ENCODE measurements around the gene GRIK2.

The GRIK2 gene

GRCh38 chr6:101853231-101854085, 459.9 kb downstream of the GRIK2 start:
- Histone ChIP-seq H3K27ac (ENCODE audit: low read depth, low read length, severe bottlenecking) (no peak overlapping the region), H3K4me3 (ENCODE audit: extremely low read depth, insufficient read depth, low read length, poor library complexity, severe bottlenecking) (no peak overlapping the region), H3K4me1 (ENCODE audit: control insufficient read depth, insufficient read depth, low read length, poor library complexity, severe bottlenecking) (no peaks in the 10 kb centered on the region), H3K9me3 (ENCODE audit: control insufficient read depth, low read length) (no peaks in the 10 kb centered on the region), H3K36me3 (ENCODE audit: control insufficient read depth, insufficient read depth, low read length) (no peaks in the 10 kb centered on the region)
- no CpG with 5 or more reads among the region's 3 CpGs for WGBS, 2 experiments (ENCODE audit: insufficient coverage in 2 of 2)

- Histone ChIP-seq H3K36me3 (ENCODE audit: control insufficient read depth, insufficient read depth, low read length) (no peaks in the 10 kb centered on the region), H3K27ac (ENCODE audit: low read depth, low read length, severe bottlenecking) (no peak overlapping the region), H3K4me3 (ENCODE audit: extremely low read depth, insufficient read depth, low read length, poor library complexity, severe bottlenecking) (no peak overlapping the region), H3K9me3 (ENCODE audit: control insufficient read depth, low read length) (no peaks in the 10 kb centered on the region), H3K4me1 (ENCODE audit: control insufficient read depth, insufficient read depth, low read length, poor library complexity, severe bottlenecking) (no peaks in the 10 kb centered on the region)
Measured at GRCh38 chr6:101876431-101876830, 482.9 kb downstream of the GRIK2 start.

DNA sequence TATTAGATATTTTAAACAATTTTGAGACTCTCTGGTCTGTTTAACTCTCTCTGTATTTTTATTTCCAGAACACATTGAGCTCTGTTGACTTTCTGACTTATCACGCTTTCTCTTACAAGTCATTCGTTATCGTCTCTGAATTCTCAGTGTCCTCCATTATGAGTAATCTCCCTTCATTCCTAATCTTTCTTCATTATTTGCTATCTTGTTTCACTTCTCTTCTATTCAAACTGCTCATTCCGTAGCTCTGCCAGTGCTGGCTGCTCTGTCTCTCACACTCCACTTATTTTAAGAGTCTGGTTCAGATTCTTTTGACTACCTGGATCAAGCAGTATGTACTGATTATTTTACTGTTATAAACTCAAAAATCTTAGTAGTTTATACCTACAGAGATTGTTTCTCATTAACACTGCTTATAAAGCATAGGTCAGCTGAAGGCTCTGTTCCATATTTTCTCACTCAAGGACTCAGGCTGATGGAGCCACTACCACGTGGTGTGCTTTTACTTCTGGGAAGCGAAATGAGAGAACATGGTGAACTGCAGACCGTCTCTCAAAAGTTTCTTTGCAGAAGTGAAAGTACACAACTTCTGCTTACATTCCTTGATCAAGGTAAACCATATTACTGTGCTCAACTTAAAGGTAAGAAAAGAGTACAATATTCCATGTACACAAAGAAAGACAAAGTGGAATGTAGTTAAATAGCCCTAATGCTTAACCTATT, 485.2 kb downstream of the GRIK2 start:
- Histone ChIP-seq H3K4me1 (ENCODE audit: control insufficient read depth, insufficient read depth, low read length, poor library complexity, severe bottlenecking) (no peaks in the 10 kb centered on the region), H3K27ac (ENCODE audit: low read depth, low read length, severe bottlenecking) (no peak overlapping the region), H3K4me3 (ENCODE audit: extremely low read depth, insufficient read depth, low read length, poor library complexity, severe bottlenecking) (no peak overlapping the region), H3K9me3 (ENCODE audit: control insufficient read depth, low read length) (no peaks in the 10 kb centered on the region), H3K36me3 (ENCODE audit: control insufficient read depth, insufficient read depth, low read length) (no peaks in the 10 kb centered on the region)
- 89 to 90% methylated on average over 6 of the region's 7 CpGs for WGBS, 2 experiments (ENCODE audit: insufficient coverage in 2 of 2)

GRCh38 chr6:101879782-101880181, 486.3 kb downstream of the GRIK2 start:
- Histone ChIP-seq H3K4me3 (ENCODE audit: extremely low read depth, insufficient read depth, low read length, poor library complexity, severe bottlenecking) (no peak overlapping the region), H3K9me3 (ENCODE audit: control insufficient read depth, low read length) (no peaks in the 10 kb centered on the region), H3K27ac (ENCODE audit: low read depth, low read length, severe bottlenecking) (no peak overlapping the region), H3K36me3 (ENCODE audit: control insufficient read depth, insufficient read depth, low read length) (no peaks in the 10 kb centered on the region), H3K4me1 (ENCODE audit: control insufficient read depth, insufficient read depth, low read length, poor library complexity, severe bottlenecking) (no peaks in the 10 kb centered on the region)
- WGBS, 2 experiments (ENCODE audit: insufficient coverage in 2 of 2): 85 to 95% methylated on average over 2 to 4 of the region's 4 CpGs

- no peaks in the 10 kb centered on the region for H3K4me1 ChIP-seq (ENCODE audit: control insufficient read depth, insufficient read depth, low read length, poor library complexity, severe bottlenecking)
- H3K27ac ChIP-seq (ENCODE audit: low read depth, low read length, severe bottlenecking): no peak overlapping the region
- H3K36me3 ChIP-seq (ENCODE audit: control insufficient read depth, insufficient read depth, low read length): no peaks in the 10 kb centered on the region
- H3K4me3 ChIP-seq (ENCODE audit: extremely low read depth, insufficient read depth, low read length, poor library complexity, severe bottlenecking): no peak overlapping the region
- WGBS, 2 experiments (ENCODE audit: insufficient coverage in 2 of 2): 89 to 94% methylated on average over 3 of the region's 3 CpGs
- no peaks in the 10 kb centered on the region for H3K9me3 ChIP-seq (ENCODE audit: control insufficient read depth, low read length)
Measured at GRCh38 chr6:101883505-101883904, 490.0 kb downstream of the GRIK2 start.

DNA sequence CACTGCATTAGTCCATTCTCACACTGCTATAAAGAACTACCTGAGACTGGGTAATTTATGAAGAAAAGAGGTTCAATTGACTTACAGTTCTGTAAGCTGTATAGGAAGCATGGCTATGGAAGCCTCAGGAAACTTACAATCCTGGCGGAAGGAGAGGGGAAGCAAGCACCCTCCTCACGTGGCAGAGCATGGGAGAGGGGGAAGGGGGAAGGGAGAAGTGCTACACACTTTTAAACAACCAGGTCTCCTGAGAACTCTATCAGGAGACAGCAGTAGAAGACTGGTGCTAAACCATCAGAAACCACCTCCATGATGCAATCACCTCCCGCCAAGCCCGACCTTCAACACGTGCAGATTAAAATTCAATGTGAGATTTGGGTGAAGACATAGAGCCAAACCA, 494.0 kb downstream of the GRIK2 start:
- H3K4me3 ChIP-seq (ENCODE audit: extremely low read depth, insufficient read depth, low read length, poor library complexity, severe bottlenecking): no peak overlapping the region
- WGBS, 2 experiments (ENCODE audit: insufficient coverage in 2 of 2): 100% methylated on average over 1 of the region's 5 CpGs; no CpG with 5 or more reads in 1 of the 2 experiments

GRCh38 chr6:101907356-101908217, 514.1 kb downstream of the GRIK2 start:
- 100% methylated on average over 2 of the region's 6 CpGs; no CpG with 5 or more reads in 1 of the 2 experiments for WGBS, 2 experiments (ENCODE audit: insufficient coverage in 2 of 2)
- H3K27ac ChIP-seq (ENCODE audit: low read depth, low read length, severe bottlenecking): no peak overlapping the region
- H3K9me3 ChIP-seq (ENCODE audit: control insufficient read depth, low read length): no peaks in the 10 kb centered on the region
- H3K4me3 ChIP-seq (ENCODE audit: extremely low read depth, insufficient read depth, low read length, poor library complexity, severe bottlenecking): no peak overlapping the region
- no peaks in the 10 kb centered on the region for H3K4me1 ChIP-seq (ENCODE audit: control insufficient read depth, insufficient read depth, low read length, poor library complexity, severe bottlenecking)
- no peaks in the 10 kb centered on the region for H3K36me3 ChIP-seq (ENCODE audit: control insufficient read depth, insufficient read depth, low read length)

More for the DNA sequence above, 494.0 kb downstream of the GRIK2 start:
- no peaks in the 10 kb centered on the region for H3K36me3 ChIP-seq (ENCODE audit: control insufficient read depth, insufficient read depth, low read length)
- no peak overlapping the region for H3K27ac ChIP-seq (ENCODE audit: low read depth, low read length, severe bottlenecking)
- H3K4me1 ChIP-seq (ENCODE audit: control insufficient read depth, insufficient read depth, low read length, poor library complexity, severe bottlenecking): no peaks in the 10 kb centered on the region
- H3K9me3 ChIP-seq (ENCODE audit: control insufficient read depth, low read length): no peaks in the 10 kb centered on the region

GRCh38 chr6:101909366-101909765, 515.9 kb downstream of the GRIK2 start:
- Histone ChIP-seq H3K4me3 (ENCODE audit: extremely low read depth, insufficient read depth, low read length, poor library complexity, severe bottlenecking) (no peak overlapping the region), H3K9me3 (ENCODE audit: control insufficient read depth, low read length) (no peaks in the 10 kb centered on the region), H3K27ac (ENCODE audit: low read depth, low read length, severe bottlenecking) (no peak overlapping the region), H3K4me1 (ENCODE audit: control insufficient read depth, insufficient read depth, low read length, poor library complexity, severe bottlenecking) (no peaks in the 10 kb centered on the region), H3K36me3 (ENCODE audit: control insufficient read depth, insufficient read depth, low read length) (no peaks in the 10 kb centered on the region)
- 100% methylated on average over 1 of the region's 1 CpG; no CpG with 5 or more reads in 1 of the 2 experiments for WGBS, 2 experiments (ENCODE audit: insufficient coverage in 2 of 2)

GRCh38 chr6:101912311-101912710, 518.8 kb downstream of the GRIK2 start:
- no peak overlapping the region for H3K4me3 ChIP-seq (ENCODE audit: extremely low read depth, insufficient read depth, low read length, poor library complexity, severe bottlenecking)
- WGBS, 2 experiments (ENCODE audit: insufficient coverage in 2 of 2): 80 to 85% methylated on average over 1 to 5 of the region's 5 CpGs
- no peak overlapping the region for H3K27ac ChIP-seq (ENCODE audit: low read depth, low read length, severe bottlenecking)
- no peaks in the 10 kb centered on the region for H3K4me1 ChIP-seq (ENCODE audit: control insufficient read depth, insufficient read depth, low read length, poor library complexity, severe bottlenecking)
- no peaks in the 10 kb centered on the region for H3K36me3 ChIP-seq (ENCODE audit: control insufficient read depth, insufficient read depth, low read length)
- H3K9me3 ChIP-seq (ENCODE audit: control insufficient read depth, low read length): no peaks in the 10 kb centered on the region

GRCh38 chr6:101918471-101918870, 525.0 kb downstream of the GRIK2 start:
- no peaks in the 10 kb centered on the region for H3K36me3 ChIP-seq (ENCODE audit: control insufficient read depth, insufficient read depth, low read length)
- no peak overlapping the region for H3K4me3 ChIP-seq (ENCODE audit: extremely low read depth, insufficient read depth, low read length, poor library complexity, severe bottlenecking)
- H3K27ac ChIP-seq (ENCODE audit: low read depth, low read length, severe bottlenecking): no peak overlapping the region
- H3K4me1 ChIP-seq (ENCODE audit: control insufficient read depth, insufficient read depth, low read length, poor library complexity, severe bottlenecking): no peaks in the 10 kb centered on the region
- H3K9me3 ChIP-seq (ENCODE audit: control insufficient read depth, low read length): no peaks in the 10 kb centered on the region
- WGBS, 2 experiments (ENCODE audit: insufficient coverage in 2 of 2): no CpG with 5 or more reads among the region's 2 CpGs

Measured in mesodermal cell (in vitro differentiated cells).